OCI-LY3 (cell line): Measurements from ENCODE around the gene FHOD3.

Source experiments
- H2AFZ ChIP-seq: fragments of 200-600, 300-600 bp; shearing (Covaris generic); 2 replicates; pipeline ENCODE4 v1.6.0; 2014; ENCODE audit warnings: antibody characterized with exemption, low read depth, low read length
- H3K27ac ChIP-seq: fragments of 200-600, 300-600 bp; sonication (generic); 2 replicates; pipeline ENCODE4 v1.5.1; 2014; ENCODE audit warnings: mild to moderate bottlenecking, low read length, moderate library complexity, mixed read lengths
- H3K27me3 ChIP-seq: fragments of 200-600, 300-600 bp; sonication (generic); 2 replicates; pipeline ENCODE4 v1.6.1; 2014; ENCODE audit warnings: low read depth, low read length, mixed read lengths
- H3K36me3 ChIP-seq: fragments of 200-600, 300-600 bp; sonication (generic); replicated peaks from 2 replicates; pipeline ENCODE3; 2014; ENCODE audit warnings: low read depth, low read length, mixed read lengths
- H3K4me1 ChIP-seq: fragments of 300-600, 200-600 bp; sonication (generic); 2 replicates; pipeline ENCODE4 v1.6.1; 2014; ENCODE audit warnings: low read length, mixed read lengths
- H3K4me2 ChIP-seq: fragments of 200-600, 300-600 bp; sonication (generic); 2 replicates; pipeline ENCODE4 v1.6.1; 2014; ENCODE audit warnings: low read length, mixed read lengths
- H3K4me3 ChIP-seq: fragments of 300-600, 200-600 bp; sonication (generic); 2 replicates; pipeline ENCODE4 v1.5.1; 2014; ENCODE audit warnings: antibody characterized with exemption, mild to moderate bottlenecking, low read length, moderate library complexity
- H3K79me2 ChIP-seq: fragments of 300-600, 200-600 bp; shearing (Covaris generic); 2 replicates; pipeline ENCODE4 v1.6.1; 2014; ENCODE audit warnings: mild to moderate bottlenecking, low read length, mixed read lengths
- H3K9ac ChIP-seq: fragments of 300-600, 200-600 bp; shearing (Covaris generic); 2 replicates; pipeline ENCODE4 v1.6.0; 2014; ENCODE audit warnings: mild to moderate bottlenecking, low read length, moderate library complexity
- H3K9me3 ChIP-seq: fragments of 200-600, 300-600 bp; shearing (Covaris generic); 2 replicates; pipeline ENCODE4 v1.6.1; 2014; ENCODE audit warnings: low read length, mixed read lengths; ENCODE audit not compliant: insufficient read depth
- H4K20me1 ChIP-seq: fragments of 200-600, 300-600 bp; sonication (generic); 2 replicates; pipeline ENCODE4 v1.6.1; 2016; ENCODE audit warnings: low read length, mixed read lengths; ENCODE audit not compliant: insufficient read depth
- EZH2phosphoT487 ChIP-seq: fragments of 200-600 bp; shearing (Covaris generic); IDR thresholded peaks from 2 replicates; pipeline ENCODE4 v1.6.1; 2018; ENCODE audit warnings: antibody characterized with exemption, mixed run types, low read depth
- TF ChIP-seq, protein P1 (sequence below): fragments of 200-600, 300-600 bp; sonication (generic); IDR thresholded peaks from 2 replicates; pipeline ENCODE4 v1.5.1; 2014; ENCODE audit warnings: antibody characterized with exemption, low read length, low read depth

The FHOD3 gene

DNA sequence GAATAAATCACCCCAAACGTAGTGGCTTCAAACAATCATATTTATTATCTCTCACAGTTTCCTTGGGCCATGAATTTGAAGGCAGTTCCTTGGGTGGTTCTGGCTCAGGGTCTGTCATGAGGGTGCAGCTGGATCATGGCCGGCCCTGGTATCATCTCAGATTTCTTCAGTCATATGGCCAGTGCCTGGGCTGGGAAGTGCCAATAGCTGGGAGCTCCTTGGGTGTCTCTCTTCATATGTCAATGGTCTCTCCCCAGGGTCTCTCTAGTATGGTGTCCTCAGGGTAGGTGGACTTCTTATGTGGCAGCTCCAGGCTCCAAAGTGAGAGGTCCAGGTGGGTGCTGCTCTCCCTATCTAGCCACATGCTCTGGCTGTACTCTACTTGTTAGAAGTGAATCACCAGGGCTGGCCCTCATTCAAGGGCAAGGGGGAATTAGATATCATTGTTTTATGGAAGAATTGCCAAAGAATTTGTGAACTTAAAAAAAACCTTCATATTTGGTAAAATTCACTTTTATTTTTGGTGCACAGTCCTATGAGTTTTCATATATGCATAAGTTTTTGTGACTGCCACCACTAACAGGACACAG, 15.4 kb downstream of the FHOD3 start:
- Histone ChIP-seq H2AFZ (no peak overlapping the region), H3K9ac (no peak overlapping the region), H3K27ac (no peak overlapping the region), H3K36me3 (no peaks in the 10 kb centered on the region), H3K4me1 (no peaks in the 10 kb centered on the region), H3K79me2 (no peaks in the 10 kb centered on the region), H3K27me3 (peaks cover 3% of the 10 kb centered on the region; the same call in 1 of the 2 replicates), H4K20me1 (no peaks in the 10 kb centered on the region), H3K4me3 (no peak overlapping the region), H3K4me2 (no peak overlapping the region), H3K9me3 (no peaks in the 10 kb centered on the region)
- no peak for TF ChIP-seq EZH2phosphoT487
- TF ChIP-seq, protein P1, sequence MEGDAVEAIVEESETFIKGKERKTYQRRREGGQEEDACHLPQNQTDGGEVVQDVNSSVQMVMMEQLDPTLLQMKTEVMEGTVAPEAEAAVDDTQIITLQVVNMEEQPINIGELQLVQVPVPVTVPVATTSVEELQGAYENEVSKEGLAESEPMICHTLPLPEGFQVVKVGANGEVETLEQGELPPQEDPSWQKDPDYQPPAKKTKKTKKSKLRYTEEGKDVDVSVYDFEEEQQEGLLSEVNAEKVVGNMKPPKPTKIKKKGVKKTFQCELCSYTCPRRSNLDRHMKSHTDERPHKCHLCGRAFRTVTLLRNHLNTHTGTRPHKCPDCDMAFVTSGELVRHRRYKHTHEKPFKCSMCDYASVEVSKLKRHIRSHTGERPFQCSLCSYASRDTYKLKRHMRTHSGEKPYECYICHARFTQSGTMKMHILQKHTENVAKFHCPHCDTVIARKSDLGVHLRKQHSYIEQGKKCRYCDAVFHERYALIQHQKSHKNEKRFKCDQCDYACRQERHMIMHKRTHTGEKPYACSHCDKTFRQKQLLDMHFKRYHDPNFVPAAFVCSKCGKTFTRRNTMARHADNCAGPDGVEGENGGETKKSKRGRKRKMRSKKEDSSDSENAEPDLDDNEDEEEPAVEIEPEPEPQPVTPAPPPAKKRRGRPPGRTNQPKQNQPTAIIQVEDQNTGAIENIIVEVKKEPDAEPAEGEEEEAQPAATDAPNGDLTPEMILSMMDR = no peak

DNA sequence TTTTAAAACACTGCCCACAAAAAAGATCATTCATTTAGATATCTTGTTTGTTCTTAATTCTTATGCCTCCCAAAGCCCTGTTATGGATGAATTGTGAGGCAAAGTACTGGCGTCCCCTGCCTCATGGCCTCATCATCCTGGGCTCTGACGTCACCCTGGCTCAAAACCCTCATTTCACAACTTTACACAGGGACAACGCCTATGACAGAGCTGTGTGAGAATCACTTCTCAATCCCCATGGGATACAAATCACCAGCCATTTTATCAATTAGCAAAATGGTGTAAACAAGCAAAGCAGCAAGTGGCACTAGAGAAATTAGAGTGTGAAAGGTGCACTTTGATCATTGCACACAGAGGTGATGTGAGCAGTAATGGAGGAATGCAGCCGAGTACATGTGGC, 16.6 kb downstream of the FHOD3 start:
- Histone ChIP-seq H3K9ac (no peak overlapping the region), H3K4me1 (no peaks in the 10 kb centered on the region), H2AFZ (no peak overlapping the region), H3K79me2 (no peaks in the 10 kb centered on the region), H3K4me2 (no peak overlapping the region), H4K20me1 (no peaks in the 10 kb centered on the region), H3K36me3 (no peaks in the 10 kb centered on the region), H3K27me3 (0 out of 2 replicates have a peak, but pooled peaks cover 3% of the 10 kb centered on the region), H3K27ac (no peak overlapping the region), H3K4me3 (no peak overlapping the region), H3K9me3 (no peaks in the 10 kb centered on the region)
- no peak for TF ChIP-seq EZH2phosphoT487
- TF ChIP-seq, protein P1 = no peak

DNA sequence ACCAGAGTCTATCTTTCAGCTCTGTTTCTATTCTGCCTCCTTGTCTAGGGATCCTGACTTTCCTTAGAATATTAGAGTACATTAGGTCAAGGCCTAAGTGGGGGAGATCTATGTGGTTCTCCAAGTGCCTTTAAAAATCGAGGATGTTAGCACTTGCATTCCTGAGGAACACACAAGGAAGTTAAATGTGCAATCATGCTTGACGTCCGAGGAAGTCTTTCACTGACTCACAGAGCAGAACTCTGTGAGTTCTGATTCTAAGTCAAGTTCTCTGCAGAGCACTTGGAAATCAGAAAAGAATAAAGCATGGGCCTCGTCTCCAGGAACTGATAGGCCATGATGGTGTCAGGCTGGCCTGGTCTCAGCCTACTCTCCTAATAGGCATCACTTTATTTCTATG, 17.2 kb downstream of the FHOD3 start:
- H3K9ac ChIP-seq = no peak overlapping the region
- TF ChIP-seq, protein P1 = no peak
- TF ChIP-seq EZH2phosphoT487 = no peak
- no peaks in the 10 kb centered on the region for H3K4me1 ChIP-seq
- H3K9me3 ChIP-seq = no peaks in the 10 kb centered on the region
- H3K36me3 ChIP-seq = no peaks in the 10 kb centered on the region
- no peaks in the 10 kb centered on the region for H4K20me1 ChIP-seq
- no peak overlapping the region for H2AFZ ChIP-seq
- H3K4me2 ChIP-seq = no peak overlapping the region
- 0 out of 2 replicates have a peak, but pooled peaks cover 3% of the 10 kb centered on the region for H3K27me3 ChIP-seq
- no peaks in the 10 kb centered on the region for H3K79me2 ChIP-seq
- H3K4me3 ChIP-seq = no peak overlapping the region
- H3K27ac ChIP-seq = no peak overlapping the region

DNA sequence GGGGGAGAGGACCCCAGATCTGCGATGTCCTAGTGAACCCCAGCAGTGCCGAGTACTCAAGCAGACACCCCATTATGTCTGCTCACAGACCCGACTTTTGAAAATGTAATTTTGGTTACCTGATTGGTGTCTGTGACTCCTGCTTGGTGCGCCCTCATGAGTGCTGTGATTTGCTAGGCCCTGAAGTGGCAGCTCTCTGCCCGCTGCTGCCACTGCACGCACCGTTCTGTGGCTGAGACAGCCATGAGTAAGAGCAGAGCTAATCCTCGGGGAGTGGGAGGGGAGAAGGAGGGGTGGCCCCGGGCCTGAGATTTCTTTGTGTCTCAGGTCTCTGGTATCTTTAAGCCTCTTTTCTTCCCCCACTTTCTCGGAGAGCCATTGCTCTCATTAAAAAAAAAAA, 18.2 kb downstream of the FHOD3 start:
- TF ChIP-seq EZH2phosphoT487 = no peak
- TF ChIP-seq, protein P1 = no peak
- no peak overlapping the region for H3K4me2 ChIP-seq
- no peaks in the 10 kb centered on the region for H4K20me1 ChIP-seq
- 0 out of 2 replicates have a peak, but pooled peaks cover 3% of the 10 kb centered on the region for H3K27me3 ChIP-seq
- no peak overlapping the region for H3K4me3 ChIP-seq
- H3K4me1 ChIP-seq = no peaks in the 10 kb centered on the region
- no peak overlapping the region for H3K27ac ChIP-seq
- H2AFZ ChIP-seq = no peak overlapping the region
- H3K9me3 ChIP-seq = no peaks in the 10 kb centered on the region
- H3K9ac ChIP-seq = no peak overlapping the region
- no peaks in the 10 kb centered on the region for H3K79me2 ChIP-seq
- H3K36me3 ChIP-seq = no peaks in the 10 kb centered on the region
